Right renal cortex interstitium (tissue), 3 donors: Measurements from ENCODE around the gene RABGAP1L. TPM values are rescaled to one million over a fixed set of nuclear protein-coding genes. Genes with fewer than 3 reads are reported as not detected.
"Not testable (repeated sequence)": the region's sequence is repeated elsewhere in the genome, so short reads cannot be mapped to it uniquely, and the experiment has no call there.

ENCODE experiments used
- DNase-seq, 3 donors: peaks; one replicate each; pipeline ENCODE4 v3.0.0-alpha.2; 2013; ENCODE audit warnings: low read depth in 3 of 3, low spot score in 2 of 3
- polyA plus RNA-seq, 3 donors: library from polyadenylated mRNA; unstranded; fragments of 120-200 nt; gene quantifications; one replicate each; pipeline ENCODE4 v1.2.1, GENCODE V29; 2013; ENCODE audit not compliant: insufficient read length in 3 of 3

Gene RABGAP1L
- polyA plus RNA-seq, 3 donors: 26.6 to 29.5 (median 29.4) TPM

DNA sequence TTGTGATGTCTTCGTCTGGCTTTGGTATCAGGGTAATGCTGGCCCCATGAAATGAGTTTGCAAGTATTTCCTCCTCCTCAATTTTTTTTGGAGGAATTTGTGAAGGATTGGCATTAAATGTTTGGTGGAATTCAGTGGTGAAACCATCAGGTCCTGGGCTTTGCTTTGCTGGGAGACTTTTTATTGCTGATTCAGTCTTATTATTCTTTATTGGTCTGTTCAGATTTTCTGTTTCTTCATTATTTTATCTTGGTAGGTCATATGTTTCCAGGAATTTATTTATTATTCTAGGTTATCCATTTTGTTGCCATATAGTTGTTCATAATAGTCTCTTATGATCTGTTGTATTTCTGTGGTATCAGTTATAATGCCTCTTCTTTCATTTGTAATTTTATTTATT lies 126.7 kb downstream of the RABGAP1L start:
- DNase-seq: no peak

DNA sequence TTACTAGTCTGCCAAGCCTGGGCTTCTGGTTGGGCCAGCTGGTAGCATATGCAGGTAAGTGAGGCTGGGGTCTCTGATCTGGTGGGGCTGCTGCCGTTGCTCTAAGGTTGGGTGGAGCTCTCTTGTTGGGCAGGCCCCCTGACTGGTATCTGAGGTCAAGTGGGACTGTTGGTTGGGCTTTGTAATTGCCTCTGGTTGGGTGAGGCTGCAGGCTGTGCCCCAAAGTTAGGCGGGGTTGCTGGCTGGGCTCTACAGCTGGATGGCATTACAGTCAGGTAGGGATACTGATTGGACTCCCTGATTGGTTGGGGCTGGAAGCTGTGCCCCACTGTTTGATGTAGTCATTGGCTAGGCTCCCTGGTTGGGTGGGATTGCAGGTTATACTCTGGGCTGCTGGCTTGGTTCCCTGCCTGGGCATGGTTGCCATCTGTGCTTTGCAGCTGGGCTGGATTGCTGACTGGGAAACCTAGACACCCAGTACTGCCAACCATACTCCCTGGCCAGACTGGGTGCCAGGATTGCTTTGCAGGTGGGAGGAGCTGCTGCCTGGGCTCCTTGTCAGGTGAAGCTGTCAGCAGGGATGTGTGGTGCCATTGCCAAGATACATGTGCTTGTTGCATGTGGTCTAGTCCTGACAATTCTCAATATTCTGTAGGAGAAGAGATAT lies 130.5 kb downstream of the RABGAP1L start:
- DNase-seq: no peak

- DNase-seq: no peak
Observed at GRCh38 chr1:174291059-174291458, 131.7 kb downstream of the RABGAP1L start.

- no peak for DNase-seq
Observed at GRCh38 chr1:174296309-174296708, 137.0 kb downstream of the RABGAP1L start.

- DNase-seq: no peak
Observed at GRCh38 chr1:174297351-174297750, 138.0 kb downstream of the RABGAP1L start.

GRCh38 chr1:174301295-174302077 lies 142.2 kb downstream of the RABGAP1L start:
- DNase-seq: no peak

DNA sequence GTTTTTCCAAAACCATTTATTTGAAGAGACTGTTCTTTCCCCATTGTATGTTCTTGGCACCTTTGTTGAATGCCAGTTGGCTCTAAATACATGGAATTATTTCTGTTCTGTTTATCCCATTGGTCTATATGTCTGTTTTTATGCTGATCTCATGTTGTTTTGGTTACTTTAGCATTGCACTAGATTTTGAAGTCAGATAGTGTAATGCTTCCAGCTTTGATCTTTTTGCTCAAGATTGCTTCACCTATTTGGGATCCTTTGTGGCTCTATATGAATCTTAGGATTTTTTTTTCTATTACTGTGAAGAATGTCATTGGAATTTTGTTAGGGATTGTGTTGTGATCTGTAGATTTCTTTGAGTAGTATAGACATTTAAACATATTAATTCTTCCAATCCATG lies 149.3 kb downstream of the RABGAP1L start:
- DNase-seq: no peak

- DNase-seq: no peak
Observed at GRCh38 chr1:174309490-174309889, 150.2 kb downstream of the RABGAP1L start.

DNA sequence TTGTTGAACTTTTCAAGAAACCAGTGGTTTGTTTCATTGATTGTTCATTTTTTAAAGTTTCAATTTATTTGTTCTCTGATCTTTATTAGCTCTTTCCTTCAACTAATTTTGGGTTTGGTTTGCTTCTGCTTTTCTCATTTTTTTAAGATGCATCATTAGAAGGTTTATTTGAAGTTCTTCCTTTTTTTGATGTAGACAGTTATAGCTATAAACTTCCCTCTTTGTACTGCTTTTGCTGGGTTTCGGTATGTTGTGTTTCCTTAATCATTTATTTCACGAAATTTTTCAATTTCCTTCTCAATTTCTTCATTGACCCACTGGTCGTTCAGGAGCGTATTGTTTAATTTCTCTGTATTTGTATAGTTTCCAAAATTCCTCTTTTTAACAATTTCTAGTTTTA lies 155.1 kb downstream of the RABGAP1L start:
- no peak for DNase-seq

GRCh38 chr1:174315239-174315638 lies 155.9 kb downstream of the RABGAP1L start:
- DNase-seq: no peak

DNA sequence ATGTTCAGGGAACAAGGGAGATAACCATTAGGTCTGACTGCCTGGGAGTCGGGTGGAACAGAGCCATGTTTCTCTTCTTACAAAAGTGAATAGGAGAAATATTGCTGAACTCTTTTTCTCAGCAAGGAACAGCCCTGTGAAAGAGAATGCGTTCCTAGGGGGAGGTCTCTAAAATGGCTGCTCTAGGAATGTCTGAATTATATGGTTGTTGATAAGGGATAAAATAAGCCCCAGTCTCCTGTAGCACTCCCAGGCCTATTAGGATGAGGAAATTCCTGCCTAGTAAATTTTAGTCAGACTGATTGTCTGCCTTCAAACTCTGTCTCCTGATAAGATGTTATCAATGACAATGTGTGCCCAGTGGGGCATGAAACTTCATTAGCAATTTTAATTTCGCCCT lies 161.6 kb downstream of the RABGAP1L start:
- DNase-seq: not testable (repeated sequence)

- no peak for DNase-seq
Observed at GRCh38 chr1:174322202-174322862, 163.0 kb downstream of the RABGAP1L start.

DNA sequence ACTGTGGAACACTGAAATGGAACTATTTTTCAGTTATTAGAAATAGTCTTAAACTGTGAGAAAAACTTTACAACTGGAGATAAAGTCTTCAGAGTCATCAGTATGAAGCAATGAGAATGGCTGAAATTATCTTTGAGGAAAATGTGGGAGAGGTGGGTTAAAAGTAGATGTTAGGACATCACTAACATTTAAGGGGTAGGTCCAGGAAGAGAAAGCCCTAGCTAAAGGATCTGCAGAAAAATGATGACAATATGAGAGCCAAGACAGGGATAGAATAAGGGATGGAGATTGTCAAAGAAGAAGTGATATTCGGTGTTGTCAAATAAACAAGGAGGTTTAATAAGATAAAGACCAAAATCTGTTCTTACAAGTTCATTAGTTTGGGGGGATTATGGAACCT lies 165.2 kb downstream of the RABGAP1L start:
- no peak for DNase-seq

- DNase-seq: no peak
Observed at GRCh38 chr1:174324939-174325338, 165.6 kb downstream of the RABGAP1L start.

DNA sequence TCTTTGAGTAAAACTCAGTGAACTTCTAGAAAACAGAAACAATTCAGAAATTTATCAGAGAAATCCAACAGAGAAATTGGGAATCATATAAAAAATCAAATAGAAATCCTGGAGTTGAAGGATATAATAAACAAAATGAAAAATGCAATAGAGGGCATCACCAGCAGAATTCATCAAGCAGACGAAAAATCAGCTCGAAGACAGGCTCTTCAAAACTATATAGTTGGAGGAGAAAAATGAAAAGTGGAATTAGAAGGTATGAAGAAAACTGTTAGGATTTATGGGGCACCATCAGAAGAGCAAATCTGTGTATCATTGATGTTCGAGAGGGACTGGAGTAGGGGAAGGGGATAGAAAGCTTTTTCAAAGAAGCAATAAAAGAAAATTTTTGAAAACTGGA lies 167.0 kb downstream of the RABGAP1L start:
- no peak for DNase-seq

DNA sequence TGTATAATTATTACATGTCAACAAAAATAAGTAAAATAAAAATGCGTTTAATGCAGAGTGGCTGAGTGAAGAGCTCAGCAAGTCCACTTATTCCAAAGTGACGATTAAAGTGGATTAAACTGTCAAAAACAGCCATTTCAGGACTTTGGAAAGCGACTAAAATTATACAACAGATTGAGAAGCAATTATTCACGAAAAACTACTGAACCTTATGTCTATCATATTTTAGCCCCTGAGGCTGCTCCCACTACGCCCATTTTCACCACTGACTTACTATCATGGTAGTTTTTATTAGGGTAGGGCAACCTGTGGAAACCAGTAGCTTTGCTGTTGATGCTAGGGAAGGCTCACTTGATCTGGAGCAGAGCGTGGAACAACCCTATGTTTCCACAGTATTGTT lies 174.1 kb downstream of the RABGAP1L start:
- no peak for DNase-seq

GRCh38 chr1:174337000-174337681 lies 177.8 kb downstream of the RABGAP1L start:
- no peak for DNase-seq

GRCh38 chr1:174340404-174340803 lies 181.1 kb downstream of the RABGAP1L start:
- DNase-seq: not testable (repeated sequence)

DNA sequence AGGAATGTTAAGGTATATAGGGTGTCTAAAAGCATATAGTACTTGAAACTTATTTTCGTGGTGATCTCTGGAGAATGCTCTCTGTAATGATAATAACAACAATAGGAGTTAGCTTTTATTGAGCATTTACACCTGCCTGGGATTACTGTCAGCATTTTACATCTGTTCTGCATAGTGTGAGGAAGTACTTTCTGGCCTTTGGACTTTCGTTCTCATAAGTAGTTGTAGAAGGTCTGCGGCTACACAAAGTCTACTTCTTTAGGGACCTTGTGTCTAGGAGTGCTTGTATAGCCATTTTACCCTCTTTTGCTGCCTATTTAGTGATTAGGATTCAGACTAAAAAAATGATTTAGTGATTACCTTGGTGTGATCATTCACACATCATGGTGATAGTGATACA lies 184.8 kb downstream of the RABGAP1L start:
- no peak for DNase-seq

GRCh38 chr1:174352117-174352516 lies 192.8 kb downstream of the RABGAP1L start:
- DNase-seq: no peak
